HG03135 (cell line): ENCODE data around the gene PLEKHF1.
"Not testable (repeated sequence)": the region's sequence is repeated elsewhere in the genome, so short reads cannot be mapped to it uniquely, and the experiment has no call there.

Source experiments
- ATAC-seq: cut with Tn5 transposase; IDR thresholded peaks from one replicate; pipeline ENCODE4 v1.9.1; 2021; ENCODE audit warnings: mild to moderate bottlenecking, moderate library complexity; ENCODE audit not compliant: unreplicated experiment

PLEKHF1 gene

GRCh38 chr19:29663861-29664752, 1.2 kb upstream of the PLEKHF1 start:
- ATAC-seq = no peak

- ATAC-seq = peak; percentile 22
These were observed 477 bp upstream of the PLEKHF1 start for GRCh38 chr19:29664753-29665214.

DNA sequence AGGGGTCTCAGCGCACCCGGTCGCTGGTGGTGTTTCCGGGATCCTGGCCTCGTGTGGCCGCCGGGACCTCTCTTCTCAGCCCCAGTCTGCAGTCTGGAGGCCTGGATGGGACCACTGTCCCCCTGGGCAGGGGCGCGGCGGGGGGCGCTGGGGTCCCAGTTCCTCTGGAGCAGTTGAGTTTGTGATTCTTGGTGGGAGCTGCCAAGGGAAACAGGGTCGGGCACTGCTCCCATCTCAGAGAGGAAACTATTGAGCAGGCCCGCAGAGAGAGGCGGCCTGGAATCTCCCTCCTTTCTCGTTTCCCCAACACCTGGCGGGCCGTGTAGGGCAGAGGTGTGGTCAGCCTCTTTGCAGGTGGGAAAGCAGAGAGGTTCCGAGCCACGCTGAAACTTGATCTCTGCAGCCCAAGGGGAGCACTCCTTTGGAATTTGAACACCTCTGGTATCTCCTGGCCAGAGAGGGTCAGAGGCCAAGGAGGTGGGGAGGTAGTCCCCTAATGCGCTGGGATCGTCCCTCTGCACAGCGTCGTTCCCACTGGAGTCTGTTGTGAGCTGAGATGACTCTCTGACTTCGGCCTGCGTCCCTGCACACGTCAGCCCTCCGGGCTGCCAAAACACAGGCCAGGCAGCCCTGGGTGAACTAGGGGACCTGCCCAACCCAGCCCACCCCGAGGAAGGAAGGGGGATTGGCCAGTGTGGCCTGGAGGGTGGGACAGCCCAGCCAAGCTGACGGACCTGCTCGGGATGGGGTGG, 741 bp downstream of the PLEKHF1 start:
- ATAC-seq = peak; percentile 20

- no peak for ATAC-seq
These were observed 1.5 kb downstream of the PLEKHF1 start for GRCh38 chr19:29666578-29667386.

DNA sequence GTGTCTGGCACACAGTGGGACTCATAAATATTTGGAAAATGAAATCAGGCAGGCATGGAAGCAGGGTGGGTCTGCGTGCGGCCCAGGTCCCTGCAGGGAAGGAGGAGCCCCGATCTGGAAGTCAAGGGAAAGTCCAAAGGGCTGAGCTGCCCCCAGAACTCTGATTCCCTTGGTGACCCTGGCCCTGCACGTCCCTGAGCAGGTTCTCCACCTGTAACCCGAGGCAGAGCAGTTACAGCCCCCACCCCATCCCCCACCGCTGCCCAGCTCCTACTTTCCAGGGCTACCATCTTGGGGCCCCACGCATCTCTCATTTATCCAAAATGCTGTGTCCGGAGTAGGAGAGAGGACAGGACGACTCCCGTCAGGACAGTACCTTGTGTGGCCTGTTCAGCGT, 2.1 kb downstream of the PLEKHF1 start:
- no peak for ATAC-seq

- ATAC-seq = no peak
These were observed 2.7 kb downstream of the PLEKHF1 start for GRCh38 chr19:29667901-29668341.

GRCh38 chr19:29668746-29669609, 3.7 kb downstream of the PLEKHF1 start:
- no peak for ATAC-seq

GRCh38 chr19:29670255-29670654, 5.0 kb downstream of the PLEKHF1 start:
- ATAC-seq = no peak

DNA sequence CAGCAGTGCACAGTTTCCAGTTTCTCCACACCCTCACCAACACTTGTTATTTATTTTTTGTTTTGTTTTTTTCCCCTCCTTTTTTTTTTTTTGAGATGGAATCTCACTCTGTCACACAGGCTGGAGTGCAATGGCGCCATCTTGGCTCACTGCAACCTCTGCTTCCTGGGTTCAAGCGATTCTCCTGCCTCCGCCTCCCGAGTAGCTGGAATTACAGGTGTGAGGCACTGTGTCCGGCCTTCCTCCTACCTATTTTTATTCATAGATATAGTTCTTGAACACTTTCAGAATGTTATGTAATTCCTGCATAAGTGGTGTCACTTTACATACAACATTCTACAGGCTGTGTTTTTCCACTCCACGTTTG, 5.7 kb downstream of the PLEKHF1 start:
- not testable (repeated sequence) for ATAC-seq

GRCh38 chr19:29671393-29672160, 6.3 kb downstream of the PLEKHF1 start:
- peak; percentile 78 for ATAC-seq

GRCh38 chr19:29672319-29672932, 7.2 kb downstream of the PLEKHF1 start:
- ATAC-seq = no peak

- no peak for ATAC-seq
These were observed 7.7 kb downstream of the PLEKHF1 start for GRCh38 chr19:29672933-29673336.

DNA sequence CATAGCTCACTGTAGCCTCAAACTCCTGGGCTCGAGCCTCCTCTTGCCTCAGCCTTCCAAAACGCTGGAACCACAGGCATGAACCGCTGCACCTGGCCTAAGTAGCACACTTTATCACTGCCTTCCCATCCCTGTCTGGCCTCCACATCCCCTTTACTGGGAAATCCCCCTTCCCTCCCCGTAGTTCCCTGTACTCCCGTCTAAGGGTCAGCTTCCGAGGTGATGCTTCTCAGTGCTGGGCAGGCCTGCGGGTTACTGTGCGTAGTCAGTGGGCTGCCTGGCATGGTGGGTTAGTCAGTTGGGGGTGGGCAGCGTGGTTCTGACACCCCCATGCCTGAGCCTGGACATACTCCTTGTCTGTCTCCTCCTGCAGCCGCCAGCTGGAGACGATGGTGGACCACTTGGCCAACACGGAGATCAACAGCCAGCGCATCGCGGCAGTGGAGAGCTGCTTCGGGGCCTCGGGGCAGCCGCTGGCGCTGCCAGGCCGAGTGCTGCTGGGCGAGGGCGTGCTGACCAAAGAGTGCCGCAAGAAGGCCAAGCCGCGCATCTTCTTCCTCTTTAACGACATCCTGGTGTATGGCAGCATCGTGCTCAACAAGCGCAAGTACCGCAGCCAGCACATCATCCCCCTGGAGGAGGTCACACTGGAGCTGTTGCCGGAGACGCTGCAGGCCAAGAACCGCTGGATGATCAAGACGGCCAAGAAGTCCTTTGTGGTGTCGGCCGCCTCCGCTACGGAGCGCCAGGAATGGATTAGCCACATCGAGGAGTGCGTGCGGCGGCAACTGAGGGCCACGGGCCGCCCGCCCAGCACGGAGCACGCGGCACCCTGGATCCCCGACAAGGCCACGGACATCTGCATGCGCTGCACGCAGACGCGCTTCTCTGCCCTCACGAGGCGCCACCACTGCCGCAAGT, 8.4 kb downstream of the PLEKHF1 start:
- no peak for ATAC-seq

DNA sequence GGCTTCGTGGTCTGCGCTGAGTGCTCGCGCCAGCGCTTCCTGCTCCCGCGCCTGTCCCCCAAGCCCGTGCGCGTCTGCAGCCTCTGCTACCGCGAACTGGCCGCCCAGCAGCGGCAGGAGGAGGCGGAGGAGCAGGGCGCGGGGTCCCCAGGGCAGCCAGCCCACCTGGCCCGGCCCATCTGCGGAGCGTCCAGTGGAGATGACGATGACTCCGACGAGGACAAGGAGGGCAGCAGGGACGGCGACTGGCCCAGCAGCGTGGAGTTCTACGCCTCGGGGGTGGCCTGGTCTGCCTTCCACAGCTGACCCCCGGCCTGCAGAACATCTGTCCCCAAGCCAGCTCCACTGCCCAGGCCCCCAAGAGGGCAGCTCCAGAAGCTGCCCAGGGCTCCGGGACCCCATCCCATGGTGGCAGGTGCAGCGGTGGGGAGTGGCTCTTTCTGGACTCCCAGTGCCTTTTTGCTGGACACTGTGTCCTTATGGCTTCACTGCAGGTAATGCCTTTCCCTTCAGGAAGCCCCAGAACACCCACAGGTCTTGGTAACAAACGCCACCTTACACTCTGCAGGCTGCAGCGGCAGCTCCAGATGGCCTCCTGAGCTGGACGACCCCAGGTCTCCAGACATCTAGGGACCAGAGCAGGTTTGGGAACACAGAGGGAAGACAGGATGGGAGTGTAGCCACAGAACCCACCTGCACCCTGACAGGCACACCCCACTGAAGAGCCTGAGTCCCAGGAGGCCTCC, 9.3 kb downstream of the PLEKHF1 start:
- ATAC-seq = no peak

GRCh38 chr19:29675120-29675649, 9.9 kb downstream of the PLEKHF1 start:
- ATAC-seq = no peak

DNA sequence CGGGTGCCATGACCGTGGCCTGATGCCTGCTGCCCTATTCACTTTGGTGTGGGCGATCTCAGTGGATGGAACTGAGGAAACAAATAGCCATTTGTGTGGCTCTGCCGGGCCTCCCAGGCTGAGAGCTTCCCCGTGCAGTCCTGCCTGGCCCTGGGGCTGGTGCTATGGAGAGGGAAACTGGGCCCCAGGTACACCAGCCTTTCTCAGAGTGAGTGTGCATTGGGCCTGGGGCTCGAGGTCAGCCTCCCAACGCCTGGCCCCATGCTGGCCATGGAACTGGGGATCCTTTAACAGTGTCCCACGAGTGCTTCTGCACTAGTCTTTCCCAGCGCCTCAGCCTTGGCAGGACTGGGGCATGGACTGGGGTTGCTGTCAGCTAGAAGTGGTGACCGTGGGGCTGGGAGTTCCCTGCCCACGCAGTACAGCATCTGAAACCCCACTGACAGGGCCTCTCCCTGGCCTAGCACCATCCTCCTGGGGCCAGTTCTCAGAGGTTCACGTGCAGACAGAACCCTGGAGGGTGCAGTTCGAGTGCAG, 10.5 kb downstream of the PLEKHF1 start:
- no peak for ATAC-seq

- ATAC-seq = no peak
These were observed 11.3 kb downstream of the PLEKHF1 start for GRCh38 chr19:29676586-29676985.
